Naive B cell (primary cell): Measurements from ENCODE around the gene PTPRE. TPM values are rescaled to one million over a fixed set of nuclear protein-coding genes. Genes with fewer than 3 reads are reported as not detected.

Source experiments
- ATAC-seq, 2 donors: fragments of 150-1000 bp; cut with Tn5 transposase; 2 replicates each; pipeline ENCODE4 v1.10.0; 2021; ENCODE audit warnings: low read depth in 2 of 2, mild to moderate bottlenecking in 2 of 2, moderate library complexity in 2 of 2
- DNase-seq: peaks from one replicate; pipeline ENCODE4 v3.0.0; 2022
- H3K27ac Mint-ChIP-seq, 6 donors: one replicate each; pipeline ENCODE4 v1.8.0; 2020 to 2022; ENCODE audit warnings: mild to moderate bottlenecking in 6 of 6, mixed read lengths in 6 of 6, moderate library complexity in 5 of 6, inconsistent platforms in 2 of 6
- H3K27me3 Mint-ChIP-seq, 3 donors: one replicate each; pipeline ENCODE4 v1.8.0; 2021 to 2022; ENCODE audit warnings: mixed read lengths in 3 of 3, mild to moderate bottlenecking in 1 of 3
- H3K36me3 Mint-ChIP-seq, 2 donors: one replicate each; pipeline ENCODE4 v1.8.0; 2020 to 2022; ENCODE audit warnings: mixed read lengths in 2 of 2, inconsistent platforms in 1 of 2, mild to moderate bottlenecking in 1 of 2
- H3K4me1 Mint-ChIP-seq, 3 donors: one replicate each; pipeline ENCODE4 v1.8.0; 2020 to 2022; ENCODE audit warnings: mixed read lengths in 3 of 3, inconsistent platforms in 1 of 3, mild to moderate bottlenecking in 1 of 3, moderate library complexity in 1 of 3
- H3K4me3 Mint-ChIP-seq, 8 donors: one replicate each; pipeline ENCODE4 v1.8.0; 2020 to 2022; ENCODE audit warnings: mild to moderate bottlenecking in 8 of 8, mixed read lengths in 8 of 8, moderate library complexity in 8 of 8, inconsistent platforms in 2 of 8
- H3K9me3 Mint-ChIP-seq, 7 donors: one replicate each; pipeline ENCODE4 v1.8.0; 2020 to 2022; ENCODE audit warnings: mixed read lengths in 7 of 7, mild to moderate bottlenecking in 5 of 7, inconsistent platforms in 2 of 7, moderate library complexity in 1 of 7
- polyA plus RNA-seq, 6 donors: library from polyadenylated mRNA; unstranded; fragments of 300-500 nt; fragmentation: Illumina TruSeq; gene quantifications; one replicate each; pipeline ENCODE4 v1.2.3, GENCODE V29; 2021; ENCODE audit warnings: low read depth in 6 of 6

Gene PTPRE
- polyA plus RNA-seq, 6 donors from 2014 or later: 6.0 to 15.9 (median 9.9) TPM

DNA sequence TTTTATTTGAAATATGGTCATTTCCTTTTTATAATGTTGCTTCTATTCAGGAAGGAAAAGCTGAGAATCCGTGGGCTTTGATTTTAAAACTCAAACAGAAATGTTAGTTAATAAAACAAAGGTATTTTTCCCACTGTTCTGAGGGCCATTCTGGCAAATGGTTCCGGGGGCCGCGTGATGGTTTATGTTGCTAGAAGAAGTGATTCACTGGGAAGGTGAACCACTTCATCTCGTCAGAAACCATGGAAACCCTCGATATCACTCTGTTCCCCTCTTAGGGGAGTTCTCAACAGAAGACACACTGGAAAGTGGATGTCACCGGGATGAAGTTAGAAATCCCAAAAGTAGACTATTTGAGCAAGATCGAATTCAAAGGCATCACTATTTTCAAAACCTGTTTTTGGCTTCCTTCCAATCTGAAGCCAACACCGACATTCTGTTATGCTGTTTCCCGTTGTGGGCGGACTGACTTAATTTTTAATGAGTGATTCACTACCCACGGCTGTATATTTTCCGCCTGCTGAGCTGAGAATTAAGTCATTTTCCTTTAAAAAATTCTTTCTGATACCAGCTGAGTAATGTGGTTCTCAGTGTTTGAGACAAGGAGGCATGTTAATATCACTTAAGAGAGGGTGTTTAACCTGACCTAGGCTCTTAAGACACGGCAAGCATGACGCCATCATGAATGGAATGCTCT, 84.1 kb downstream of the PTPRE start:
- no peak for DNase-seq
- Mint-ChIP-seq H3K36me3 (no peaks in the 10 kb centered on the region), H3K9me3 (no peaks in the 10 kb centered on the region), H3K4me3 (no peak overlapping the region), H3K27me3 (peaks cover 21 to 43% (median 42%) of the 10 kb centered on the region in 3 donors), H3K4me1 (peaks cover 0 to 9% (median 5%) of the 10 kb centered on the region in 3 donors), H3K27ac (no peak overlapping the region)
- ATAC-seq: no peak

DNA sequence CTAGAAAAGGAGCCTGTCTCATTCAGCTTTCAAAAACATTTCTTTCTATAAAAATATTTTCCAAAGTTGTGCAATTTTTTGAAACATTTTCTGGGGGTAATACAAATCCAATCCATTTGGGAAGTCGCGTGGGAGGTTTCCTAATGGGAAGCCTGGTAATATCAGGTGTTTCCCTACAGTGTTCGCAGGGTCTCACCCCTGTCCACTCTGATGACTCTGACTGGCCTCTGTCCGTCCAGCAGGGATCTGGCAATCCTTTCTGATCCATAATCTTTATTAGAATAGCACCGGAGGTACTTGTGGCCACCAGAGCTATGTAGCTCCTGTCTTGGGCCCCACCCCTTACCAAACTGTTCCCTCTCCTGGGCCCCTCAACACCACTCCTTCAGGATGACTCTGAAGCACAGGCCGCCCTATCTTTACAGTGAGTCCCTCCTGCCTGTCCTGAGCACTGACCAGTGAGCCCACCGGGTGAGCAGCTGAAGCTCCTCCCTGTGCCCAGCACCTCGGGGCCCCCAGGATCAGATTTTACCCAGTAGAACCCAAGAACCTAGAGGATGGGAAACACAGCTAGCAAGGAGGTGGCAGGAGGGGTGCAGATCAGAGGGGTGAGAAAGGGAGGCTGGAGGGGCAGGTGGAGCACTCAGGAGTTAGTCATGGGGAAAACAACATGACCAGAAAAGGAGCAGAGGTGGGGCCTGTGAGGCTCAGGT, 84.8 kb downstream of the PTPRE start:
- no peaks in the 10 kb centered on the region for H3K36me3 Mint-ChIP-seq
- no peak for ATAC-seq
- peaks cover 0 to 9% (median 5%) of the 10 kb centered on the region in 3 donors for H3K4me1 Mint-ChIP-seq
- no peak overlapping the region for H3K4me3 Mint-ChIP-seq
- peaks cover 28 to 44% (median 42%) of the 10 kb centered on the region in 3 donors for H3K27me3 Mint-ChIP-seq
- H3K27ac Mint-ChIP-seq: no peak overlapping the region
- no peaks in the 10 kb centered on the region for H3K9me3 Mint-ChIP-seq
- DNase-seq: no peak

DNA sequence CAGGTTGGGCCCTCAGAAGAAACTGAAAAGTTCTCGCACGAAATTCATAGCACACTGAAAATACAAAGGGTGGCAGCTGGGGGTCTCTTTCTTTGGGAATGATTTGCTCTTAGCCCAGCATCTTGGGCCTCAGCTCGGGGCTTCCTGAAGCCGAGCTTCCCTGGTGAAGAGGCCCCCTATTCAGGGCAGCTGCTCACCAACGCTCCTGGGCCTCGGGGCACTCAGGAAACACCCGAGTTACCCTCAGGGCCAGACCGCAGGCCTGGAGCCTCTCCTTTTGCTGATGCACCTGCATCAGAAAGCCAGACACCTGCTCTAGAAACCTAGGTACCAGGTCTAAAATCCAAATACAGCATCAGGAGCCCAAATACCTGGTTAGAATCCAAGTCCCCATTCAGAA, 85.5 kb downstream of the PTPRE start:
- no peak for DNase-seq
- Mint-ChIP-seq H3K27ac (no peak overlapping the region), H3K4me3 (no peak overlapping the region), H3K36me3 (no peaks in the 10 kb centered on the region), H3K4me1 (peaks cover 0 to 9% (median 5%) of the 10 kb centered on the region in 3 donors), H3K9me3 (no peaks in the 10 kb centered on the region), H3K27me3 (peaks cover 29 to 42% (median 38%) of the 10 kb centered on the region in 3 donors)
- no peak for ATAC-seq

DNA sequence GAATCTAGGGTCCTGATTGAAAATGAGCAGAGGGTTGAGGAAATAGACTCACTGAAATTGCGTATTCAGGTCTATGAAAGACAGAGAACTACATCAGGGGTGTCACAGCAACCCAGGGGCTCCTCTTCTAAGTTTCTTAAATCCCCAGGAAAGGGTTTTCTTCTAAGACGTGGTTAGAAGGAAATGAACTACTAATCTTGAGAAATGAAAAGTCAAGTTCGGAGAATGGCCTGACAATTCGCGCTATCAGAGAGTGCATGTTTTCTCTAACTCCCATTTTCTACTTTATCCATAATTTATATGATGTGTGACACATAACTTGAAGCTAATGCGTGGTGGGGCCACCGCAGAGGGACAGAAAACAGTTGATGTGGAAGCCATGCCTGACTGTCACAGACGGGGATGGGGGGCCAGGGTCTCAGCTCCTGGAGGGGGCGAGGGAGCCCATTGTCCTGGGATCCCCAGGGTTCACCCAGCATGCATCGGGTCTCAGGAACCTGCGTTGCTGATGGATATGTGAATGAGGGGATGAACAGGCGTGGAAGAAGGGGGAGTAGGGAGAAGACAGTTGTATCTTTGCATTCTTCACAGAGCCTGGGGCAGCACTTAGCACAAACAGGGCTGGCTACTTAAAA, 86.3 kb downstream of the PTPRE start:
- no peak overlapping the region for H3K27ac Mint-ChIP-seq
- H3K27me3 Mint-ChIP-seq: peaks cover 31 to 42% (median 35%) of the 10 kb centered on the region in 3 donors
- no peaks in the 10 kb centered on the region for H3K9me3 Mint-ChIP-seq

DNA sequence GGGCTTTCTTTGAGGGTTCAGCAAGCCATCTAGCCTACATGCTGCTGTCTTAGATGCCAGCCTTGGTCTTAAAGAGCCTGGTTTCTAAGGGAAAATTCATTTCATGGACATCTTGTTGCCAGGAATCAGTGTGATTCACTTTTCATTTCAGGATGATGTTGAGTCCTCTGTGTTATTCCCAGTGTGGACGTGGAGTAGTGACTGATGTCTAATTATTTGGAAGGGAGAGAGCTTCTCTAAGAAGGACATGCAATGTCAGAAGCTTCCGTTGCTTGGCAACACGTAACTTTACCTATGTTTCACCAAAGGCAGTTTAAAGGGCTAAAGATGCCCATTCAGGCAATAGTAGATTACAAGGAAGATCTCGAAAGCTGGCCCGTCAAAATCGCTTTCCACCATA, 89.0 kb downstream of the PTPRE start:
- no peak overlapping the region for H3K27ac Mint-ChIP-seq
- no peaks in the 10 kb centered on the region for H3K36me3 Mint-ChIP-seq
- no peak for ATAC-seq
- peaks cover 4 to 18% (median 9%) of the 10 kb centered on the region in 3 donors for H3K4me1 Mint-ChIP-seq
- peaks cover 27 to 32% (median 30%) of the 10 kb centered on the region in 3 donors for H3K27me3 Mint-ChIP-seq
- no peaks in the 10 kb centered on the region for H3K9me3 Mint-ChIP-seq
- DNase-seq: no peak
- H3K4me3 Mint-ChIP-seq: no peak overlapping the region

More for the DNA sequence above, 86.3 kb downstream of the PTPRE start:
- Mint-ChIP-seq H3K4me3 (no peak overlapping the region), H3K36me3 (no peaks in the 10 kb centered on the region), H3K4me1 (peaks cover 0 to 9% (median 5%) of the 10 kb centered on the region in 3 donors)
- DNase-seq: no peak
- ATAC-seq: no peak

DNA sequence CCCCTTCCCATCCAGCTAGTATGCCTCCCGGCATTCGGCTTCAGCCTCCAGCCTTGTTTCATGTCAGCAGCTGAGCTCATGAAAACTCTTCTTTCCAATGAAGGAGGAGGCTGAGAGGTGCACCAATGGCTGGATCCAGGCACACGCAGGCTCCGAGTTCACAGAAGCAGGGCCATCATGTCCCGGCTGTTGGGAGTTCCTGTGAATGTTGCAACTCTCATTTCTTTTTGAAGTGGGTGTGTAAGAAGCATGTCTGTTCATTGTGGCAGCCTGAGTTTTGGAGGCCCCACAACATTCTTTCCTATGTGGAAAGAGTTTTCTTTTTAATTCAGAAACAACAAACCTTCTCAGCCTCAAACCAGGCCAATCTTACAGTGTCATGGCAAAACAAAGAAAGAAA, 89.7 kb downstream of the PTPRE start:
- H3K27ac Mint-ChIP-seq: no peak overlapping the region

DNA sequence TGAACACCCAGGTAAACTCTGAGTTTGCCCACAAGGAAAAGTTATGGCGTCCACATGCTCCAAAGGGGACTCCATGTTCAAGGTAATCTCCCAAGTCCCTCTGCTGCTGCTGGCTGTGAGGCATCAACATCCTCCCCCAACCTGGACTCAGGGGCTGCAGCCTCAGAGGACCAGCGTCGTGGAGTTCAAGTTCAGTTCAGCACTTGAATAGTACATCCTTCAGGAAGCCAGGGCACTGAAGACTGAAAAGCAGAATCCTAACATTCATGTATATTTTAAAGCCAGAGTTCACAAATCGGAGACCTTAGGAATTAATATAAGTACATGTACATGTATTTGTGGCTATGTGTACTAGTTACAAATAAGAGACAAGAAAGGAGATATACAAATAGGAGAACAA, 90.4 kb downstream of the PTPRE start:
- H3K4me3 Mint-ChIP-seq: no peak overlapping the region
- ATAC-seq (no peak), DNase-seq (no peak)
- no peaks in the 10 kb centered on the region for H3K36me3 Mint-ChIP-seq
- H3K4me1 Mint-ChIP-seq: peaks cover 4 to 16% (median 8%) of the 10 kb centered on the region in 3 donors
- H3K9me3 Mint-ChIP-seq: peaks cover 0 to under 1% (median 0%) of the 10 kb centered on the region in 7 donors
- H3K27me3 Mint-ChIP-seq: peaks cover 26 to 30% (median 26%) of the 10 kb centered on the region in 3 donors
- no peak overlapping the region for H3K27ac Mint-ChIP-seq

More for the DNA sequence above, 89.7 kb downstream of the PTPRE start:
- no peaks in the 10 kb centered on the region for H3K36me3 Mint-ChIP-seq
- no peak for ATAC-seq
- H3K4me3 Mint-ChIP-seq: no peak overlapping the region
- DNase-seq: no peak
- peaks cover 4 to 16% (median 8%) of the 10 kb centered on the region in 3 donors for H3K4me1 Mint-ChIP-seq
- H3K27me3 Mint-ChIP-seq: peaks cover 26 to 30% (median 27%) of the 10 kb centered on the region in 3 donors
- H3K9me3 Mint-ChIP-seq: no peaks in the 10 kb centered on the region

DNA sequence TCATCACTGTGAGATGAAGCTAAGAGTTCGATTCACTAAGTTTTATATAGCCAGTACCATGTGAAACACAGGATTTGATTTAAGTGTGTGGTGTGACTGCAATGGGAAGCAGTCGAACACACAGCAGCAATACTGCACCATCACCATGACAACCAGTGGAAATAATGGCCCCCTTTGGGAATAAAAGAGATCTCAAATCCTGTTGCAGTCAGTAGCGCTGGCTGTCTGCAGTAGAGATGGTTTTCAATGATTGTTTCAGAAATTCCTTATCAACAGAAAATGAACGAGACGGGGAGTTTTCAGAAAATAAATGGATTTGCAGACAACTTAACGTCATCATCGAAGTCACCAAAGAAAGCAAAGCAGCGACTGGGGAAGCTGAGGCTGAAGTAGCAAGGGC, 91.0 kb downstream of the PTPRE start:
- ATAC-seq: no peak
- peaks cover 22 to 28% (median 26%) of the 10 kb centered on the region in 3 donors for H3K27me3 Mint-ChIP-seq
- peaks cover 4 to 16% (median 8%) of the 10 kb centered on the region in 3 donors for H3K4me1 Mint-ChIP-seq
- no peak for DNase-seq
- H3K9me3 Mint-ChIP-seq: peaks cover 0 to 2% (median 0%) of the 10 kb centered on the region in 7 donors
- no peaks in the 10 kb centered on the region for H3K36me3 Mint-ChIP-seq
- no peak overlapping the region for H3K4me3 Mint-ChIP-seq
- H3K27ac Mint-ChIP-seq: no peak overlapping the region

DNA sequence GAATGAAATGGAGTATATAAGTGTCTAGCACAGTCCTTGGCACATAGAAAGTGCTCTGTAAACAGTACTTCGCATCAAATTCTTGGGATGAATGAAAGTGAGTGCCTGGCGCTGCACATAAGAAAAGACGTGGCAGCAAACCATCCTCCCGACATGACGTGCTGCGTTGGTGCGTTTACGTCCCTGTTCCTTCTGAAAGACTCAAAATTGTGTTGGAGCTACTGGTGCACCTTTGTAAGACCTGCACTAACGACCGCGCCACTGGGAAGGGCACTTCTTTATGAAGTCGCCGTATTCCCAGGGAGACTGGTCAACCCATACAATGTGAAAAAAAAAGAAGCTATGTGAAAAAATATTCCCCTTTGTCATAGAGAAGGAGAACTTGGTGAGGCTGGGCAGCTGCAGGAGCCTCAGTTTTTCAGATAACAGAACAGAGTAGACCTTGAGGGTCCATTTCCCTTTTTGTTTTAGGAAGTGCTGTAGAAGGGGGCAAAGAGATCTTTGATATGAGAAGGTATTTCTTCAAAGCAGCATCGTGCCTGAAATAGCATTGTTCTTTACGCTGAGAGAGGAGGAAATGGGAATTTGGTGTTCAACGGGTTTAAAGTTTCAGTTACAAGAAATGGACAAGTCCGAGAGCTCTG, 91.7 kb downstream of the PTPRE start:
- peaks cover 0 to 2% (median 0%) of the 10 kb centered on the region in 7 donors for H3K9me3 Mint-ChIP-seq
- H3K4me3 Mint-ChIP-seq: peak overlapping the region in 3 of 8 donors; percentile 28 to 78 (median 42)
- H3K27ac Mint-ChIP-seq: peak overlapping the region in 2 of 6 donors; percentile 30 to 42
- peak; percentile 40 to 63 for ATAC-seq
- no peaks in the 10 kb centered on the region for H3K36me3 Mint-ChIP-seq
- DNase-seq: no peak
- H3K4me1 Mint-ChIP-seq: peaks cover 4 to 16% (median 8%) of the 10 kb centered on the region in 3 donors
- peaks cover 15 to 26% (median 22%) of the 10 kb centered on the region in 3 donors for H3K27me3 Mint-ChIP-seq

DNA sequence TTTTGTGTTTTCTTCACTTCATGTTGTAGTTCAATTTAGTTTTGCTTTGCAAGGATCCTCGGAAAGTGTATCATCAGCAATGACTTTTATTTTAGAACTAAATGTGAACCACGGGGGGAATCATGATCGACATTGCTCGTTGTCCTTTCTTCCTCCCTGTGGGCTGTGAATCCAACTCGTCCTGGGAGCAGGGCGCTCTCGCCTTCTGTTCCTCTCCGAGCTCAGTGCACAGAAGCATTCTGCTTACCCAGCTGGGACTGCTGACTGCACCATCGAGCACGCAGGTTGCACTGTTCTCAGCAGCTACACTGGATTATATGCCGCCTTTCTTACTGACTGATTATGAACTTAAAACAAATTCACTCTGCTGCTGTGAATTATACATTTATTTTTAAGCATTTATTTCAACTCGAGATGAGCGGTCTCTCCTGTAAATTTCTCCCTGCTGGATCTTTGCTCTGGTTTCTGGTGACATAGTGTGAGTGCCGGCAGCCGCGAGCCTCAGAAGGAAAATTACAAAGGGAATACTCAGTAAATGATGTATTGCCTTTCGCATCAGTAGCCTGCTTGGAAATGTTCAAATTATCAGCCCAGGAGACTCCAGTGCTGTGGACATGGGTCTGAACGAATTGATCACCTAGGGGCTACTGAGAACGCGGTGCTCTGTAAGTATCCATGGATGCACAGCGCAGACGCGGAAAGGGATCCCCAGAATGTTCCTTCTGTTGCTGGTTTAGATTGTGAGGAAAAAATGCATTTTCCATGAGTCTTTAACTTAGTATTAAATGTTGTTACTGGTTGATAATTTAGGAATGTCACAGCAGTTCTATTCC, 92.6 kb downstream of the PTPRE start:
- Mint-ChIP-seq H3K4me1 (peaks cover 4 to 16% (median 8%) of the 10 kb centered on the region in 3 donors), H3K27me3 (peaks cover 7 to 28% (median 20%) of the 10 kb centered on the region in 3 donors), H3K36me3 (no peaks in the 10 kb centered on the region), H3K9me3 (peaks cover 0 to 2% (median 0%) of the 10 kb centered on the region in 7 donors), H3K4me3 (peak overlapping the region in 1 of 8 donors; percentile 6), H3K27ac (peak overlapping the region in 1 of 6 donors; percentile 3)
- ATAC-seq (peak in 1 of 2 donors; percentile 25), DNase-seq (no peak)

DNA sequence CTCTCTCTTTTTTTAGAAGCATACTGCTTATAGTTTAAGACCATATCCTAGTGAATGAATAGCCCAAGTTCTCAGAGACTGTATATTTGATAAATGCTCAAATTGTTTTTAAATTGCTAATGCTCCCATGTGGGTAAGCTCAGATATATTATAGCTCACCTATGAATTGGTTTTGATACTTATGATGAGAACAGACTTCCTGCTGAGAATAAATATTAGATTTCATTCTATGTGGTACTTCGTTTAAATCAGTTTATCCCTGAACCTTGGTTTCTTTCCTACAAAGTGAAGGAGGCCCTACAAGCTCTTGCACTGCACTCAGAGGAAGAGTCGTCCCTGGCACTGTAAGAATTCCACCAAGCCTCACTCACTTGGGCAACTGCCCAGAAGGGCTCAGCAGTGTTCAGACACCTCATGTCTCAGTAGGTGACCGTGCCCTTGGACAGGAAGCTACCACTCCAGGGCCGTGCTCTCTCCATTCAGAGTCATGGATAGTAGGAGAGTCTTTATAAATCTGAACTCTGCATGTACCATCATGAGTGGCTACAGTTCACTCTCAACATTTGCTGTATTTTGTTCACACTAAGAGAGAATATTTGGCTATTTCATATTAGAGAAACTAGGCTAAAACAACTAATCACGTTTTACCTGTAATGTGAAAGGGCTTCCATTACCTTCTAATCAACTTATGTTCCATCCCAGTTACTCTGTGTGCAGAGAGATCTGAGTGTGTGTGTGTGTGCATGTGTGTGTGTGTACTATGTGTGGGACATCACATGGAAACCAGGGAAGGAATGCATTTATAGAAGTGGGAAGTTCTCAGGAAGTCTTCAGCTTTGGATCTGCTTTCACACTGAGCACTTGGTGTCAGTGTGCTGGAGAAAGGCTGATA, 93.8 kb downstream of the PTPRE start:
- Mint-ChIP-seq H3K27ac (peak overlapping the region in 1 of 6 donors; percentile 15), H3K4me1 (peaks cover 4 to 16% (median 8%) of the 10 kb centered on the region in 3 donors)
- no peak for ATAC-seq

More for the DNA sequence above, 93.8 kb downstream of the PTPRE start:
- no peak for DNase-seq
- no peak overlapping the region for H3K4me3 Mint-ChIP-seq
- peaks cover 0 to 2% (median 0%) of the 10 kb centered on the region in 7 donors for H3K9me3 Mint-ChIP-seq
- no peaks in the 10 kb centered on the region for H3K36me3 Mint-ChIP-seq
- H3K27me3 Mint-ChIP-seq: peaks cover 16 to 34% (median 27%) of the 10 kb centered on the region in 3 donors
